Breast epithelium (tissue), 4 donors: ENCODE measurements around the gene CNTNAP2. TPM values are rescaled to one million over a fixed set of nuclear protein-coding genes. Genes with fewer than 3 reads are reported as not detected.

Experiments used
- DNase-seq, 2 donors: peaks; one replicate each; pipeline ENCODE4 v3.0.0-alpha.2; 2019; ENCODE audit warnings: low spot score in 2 of 2
- H3K27ac ChIP-seq, 2 donors: fragments of 200-600 bp; sonication (generic) in 1 of 2; one replicate each; pipeline ENCODE4 v1.5.1; 2016 to 2019; ENCODE audit warnings: mild to moderate bottlenecking in 1 of 2
- H3K27me3 ChIP-seq, 2 donors: fragments of 200-600 bp; sonication (generic) in 1 of 2; one replicate each; pipeline versions ENCODE4 v1.5.1 to v1.6.0; 2017 to 2019; ENCODE audit warnings: control low read depth in 1 of 2, mild to moderate bottlenecking in 1 of 2
- H3K36me3 ChIP-seq: fragments of 200-600 bp; one replicate; pipeline ENCODE4 v1.5.1; 2019
- H3K4me1 ChIP-seq, 2 donors: fragments of 200-600 bp; sonication (generic); one replicate each; pipeline ENCODE4 v1.5.1; 2016 to 2019; ENCODE audit warnings: control low read depth in 1 of 2
- H3K4me3 ChIP-seq, 3 donors: fragments of 200-600 bp; sonication (generic); 1 replicate in 2 of 3; 2 replicates in 1 of 3; pipeline ENCODE4 v1.5.1; 2016 to 2019; ENCODE audit warnings: mild to moderate bottlenecking in 3 of 3, moderate library complexity in 2 of 3
- H3K9me3 ChIP-seq, 2 donors: fragments of 200-600 bp; sonication (generic) in 1 of 2; one replicate each; pipeline ENCODE4 v1.5.1; 2016 to 2019; ENCODE audit warnings: control low read depth in 1 of 2
- CTCF ChIP-seq, 3 donors: fragments of 450-650 bp; IDR thresholded peaks; one replicate each; pipeline ENCODE4 v1.5.1; 2016 to 2017; ENCODE audit warnings: antibody characterized with exemption in 3 of 3, mild to moderate bottlenecking in 3 of 3, moderate library complexity in 3 of 3
- POLR2A ChIP-seq: fragments of 450-650 bp; IDR thresholded peaks from one replicate; pipeline ENCODE4 v1.6.1; 2016; ENCODE audit warnings: antibody characterized with exemption, mild to moderate bottlenecking, moderate library complexity
- POLR2AphosphoS5 ChIP-seq, 3 donors: sonication (generic); formaldehyde crosslinking; IDR thresholded peaks; one replicate each; pipeline ENCODE4 v1.6.1; 2017; ENCODE audit warnings: antibody characterized with exemption in 3 of 3
- intact Hi-C: fragments of 100-400 bp; cut with DNase I; formaldehyde crosslinking; loops from one replicate; pipeline ENCODE4 v1.15.1; 2023; ENCODE audit warnings: low total_unique reads
- total RNA-seq, 3 donors: library from RNA; depleted of rRNA; stranded (reverse); fragments of >200 nt; gene quantifications; one replicate each; pipeline ENCODE4 v1.1.0, GENCODE V29; 2016

The CNTNAP2 gene
- total RNA-seq, 3 donors from 2014 or later = 0.29 to 0.66 TPM; not detected in 1

DNA sequence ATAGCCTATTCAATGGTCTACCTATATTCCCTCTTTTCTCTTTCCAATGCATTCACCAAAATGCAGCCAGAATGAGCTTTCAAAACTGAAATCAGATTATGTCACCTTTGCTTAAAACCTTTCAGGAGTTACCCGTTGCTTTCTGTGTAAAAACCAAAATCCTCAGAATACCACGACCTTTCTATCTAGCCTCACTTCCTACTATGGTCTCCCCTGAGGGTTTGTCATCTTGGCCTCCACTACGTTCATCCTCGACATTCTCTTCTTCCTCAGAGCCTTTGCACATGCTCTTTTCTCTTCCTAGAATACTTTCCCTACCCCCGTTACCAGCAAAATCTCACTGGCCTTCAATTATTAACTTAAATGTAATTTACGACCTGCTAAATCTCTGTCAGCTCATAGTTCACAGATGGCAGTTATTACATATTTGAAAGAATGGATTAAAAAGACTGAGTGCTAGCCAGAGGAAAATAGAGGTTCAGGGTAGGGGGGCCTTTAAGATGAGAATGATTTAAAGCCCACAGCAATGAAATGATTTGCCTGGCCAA, 2093.1 kb downstream of the CNTNAP2 start:
- H3K27ac ChIP-seq = no peak overlapping the region
- no peak for TF ChIP-seq CTCF (IDR thresholded peaks at IDR 0.05)
- TF ChIP-seq POLR2A = no peak
- TF ChIP-seq POLR2AphosphoS5 (IDR thresholded peaks at IDR 0.05) = no peak
- no peaks in the 10 kb centered on the region for H3K9me3 ChIP-seq
- no peaks in the 10 kb centered on the region for H3K4me1 ChIP-seq
- no peak for DNase-seq
- no peaks in the 10 kb centered on the region for H3K27me3 ChIP-seq
- intact Hi-C loops = no loop called here
- H3K4me3 ChIP-seq = no peak overlapping the region
- no peaks in the 10 kb centered on the region for H3K36me3 ChIP-seq

DNA sequence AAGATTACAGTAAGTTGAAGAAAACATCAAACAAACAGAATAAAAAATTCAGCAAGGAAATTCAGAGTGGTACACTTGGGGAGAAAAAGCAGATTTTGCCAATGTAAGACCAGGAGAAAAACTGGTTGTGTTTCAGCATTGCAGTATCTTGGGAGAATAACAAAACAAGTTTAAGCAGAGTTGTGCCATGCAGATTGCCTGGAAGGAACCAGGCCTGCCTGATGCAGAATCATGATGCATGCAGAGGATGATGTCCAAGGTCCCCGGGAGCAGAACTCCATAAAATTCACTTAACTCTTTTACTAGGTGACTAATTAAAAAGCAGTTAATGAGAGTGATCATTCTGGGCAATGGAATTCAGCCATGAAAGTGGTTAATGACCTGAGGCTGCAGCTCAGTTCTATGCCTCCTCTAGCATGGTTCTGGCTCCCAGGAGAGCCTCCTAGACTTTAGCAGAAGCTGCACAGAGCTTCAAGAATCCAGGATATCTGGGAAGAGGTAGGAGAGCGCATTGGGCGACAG, 2094.3 kb downstream of the CNTNAP2 start:
- Histone ChIP-seq H3K4me1 (no peaks in the 10 kb centered on the region), H3K27me3 (no peaks in the 10 kb centered on the region), H3K27ac (no peak overlapping the region), H3K9me3 (no peaks in the 10 kb centered on the region), H3K4me3 (no peak overlapping the region), H3K36me3 (no peaks in the 10 kb centered on the region)
- DNase-seq = no peak
- intact Hi-C loops = no loop called here
- TF ChIP-seq CTCF (IDR thresholded peaks at IDR 0.05) = no peak
- TF ChIP-seq POLR2AphosphoS5 (IDR thresholded peaks at IDR 0.05) = no peak
- TF ChIP-seq POLR2A = no peak

DNA sequence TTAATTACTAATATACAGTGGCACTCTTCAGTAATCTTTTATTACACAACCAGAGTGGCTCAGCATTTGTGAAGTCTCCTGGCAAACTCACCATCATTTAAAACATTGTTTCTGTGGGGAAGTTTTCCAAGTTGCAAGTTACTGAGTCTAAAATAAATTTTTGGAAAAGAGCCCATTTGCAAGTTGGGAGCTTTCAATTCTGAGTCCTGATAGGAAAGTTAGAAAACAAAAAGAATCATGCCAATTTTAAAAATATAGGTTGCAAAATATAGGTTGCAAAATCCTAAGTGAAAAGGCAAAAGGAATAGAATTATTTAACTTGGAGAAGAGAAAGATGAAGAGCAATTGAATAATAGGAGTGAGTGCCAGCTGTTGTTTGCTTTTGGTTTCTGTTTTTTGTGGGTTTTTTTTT, 2095.1 kb downstream of the CNTNAP2 start:
- Histone ChIP-seq H3K9me3 (no peaks in the 10 kb centered on the region), H3K4me1 (no peaks in the 10 kb centered on the region), H3K36me3 (no peaks in the 10 kb centered on the region), H3K27ac (no peak overlapping the region), H3K4me3 (no peak overlapping the region), H3K27me3 (no peaks in the 10 kb centered on the region)
- TF ChIP-seq POLR2A = no peak
- DNase-seq = no peak
- intact Hi-C loops = no loop called here

DNA sequence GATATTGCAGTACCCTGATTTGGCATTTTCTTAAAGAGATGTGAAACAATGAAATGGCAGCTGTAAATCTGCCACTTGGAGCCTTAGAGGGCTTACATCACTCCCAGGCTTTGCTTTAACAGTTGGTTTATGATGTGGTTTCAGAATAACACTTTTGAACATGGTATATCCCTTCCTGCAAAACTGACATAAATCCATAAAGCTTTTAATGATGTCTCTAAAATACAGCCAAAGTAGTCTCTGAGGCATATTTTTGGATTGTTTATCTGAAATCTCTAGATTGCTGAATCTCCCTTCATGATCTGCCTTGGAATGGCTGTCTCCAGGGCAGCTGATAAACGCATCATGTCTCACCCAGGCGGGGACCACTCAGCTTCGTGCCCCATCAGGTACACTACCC, 2096.1 kb downstream of the CNTNAP2 start:
- no peaks in the 10 kb centered on the region for H3K36me3 ChIP-seq
- H3K4me3 ChIP-seq = no peak overlapping the region
- H3K27me3 ChIP-seq = no peaks in the 10 kb centered on the region
- H3K4me1 ChIP-seq = no peaks in the 10 kb centered on the region
- H3K9me3 ChIP-seq = no peaks in the 10 kb centered on the region
- TF ChIP-seq POLR2AphosphoS5 (IDR thresholded peaks at IDR 0.05) = no peak
- TF ChIP-seq POLR2A = no peak
- no peak for TF ChIP-seq CTCF (IDR thresholded peaks at IDR 0.05)
- intact Hi-C loops = no loop called here
- no peak for DNase-seq
- no peak overlapping the region for H3K27ac ChIP-seq

DNA sequence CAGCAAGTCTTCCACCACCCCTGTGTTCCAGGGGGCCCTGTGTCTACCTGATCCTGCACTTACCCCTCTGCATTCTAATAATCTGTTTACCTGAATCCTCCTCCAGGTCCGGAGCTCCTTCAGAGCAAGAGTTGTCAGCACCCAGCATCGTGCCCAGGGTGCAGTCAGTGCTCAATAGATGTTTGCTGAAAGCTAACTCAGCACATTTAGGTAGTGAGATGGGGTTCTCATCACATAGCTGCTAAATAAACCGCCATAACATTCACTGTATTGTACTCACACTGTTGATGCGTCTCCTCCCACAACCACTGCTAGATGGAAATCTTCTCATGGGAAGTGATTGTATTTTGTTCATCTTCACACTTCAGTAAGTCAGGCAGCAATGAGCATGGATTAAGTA, 2097.5 kb downstream of the CNTNAP2 start:
- no peak for DNase-seq
- Histone ChIP-seq H3K27me3 (no peaks in the 10 kb centered on the region), H3K36me3 (no peaks in the 10 kb centered on the region), H3K4me3 (no peak overlapping the region), H3K4me1 (no peaks in the 10 kb centered on the region), H3K27ac (no peak overlapping the region), H3K9me3 (no peaks in the 10 kb centered on the region)
- TF ChIP-seq POLR2AphosphoS5 (IDR thresholded peaks at IDR 0.05) (no peak), POLR2A (no peak), CTCF (IDR thresholded peaks at IDR 0.05) (no peak)
- intact Hi-C loops = no loop called here

- Histone ChIP-seq H3K9me3 (no peaks in the 10 kb centered on the region), H3K36me3 (no peaks in the 10 kb centered on the region), H3K27ac (no peak overlapping the region), H3K4me1 (no peaks in the 10 kb centered on the region), H3K27me3 (no peaks in the 10 kb centered on the region), H3K4me3 (no peak overlapping the region)
- intact Hi-C loops = no loop called here
- TF ChIP-seq POLR2A (no peak), CTCF (IDR thresholded peaks at IDR 0.05) (no peak), POLR2AphosphoS5 (IDR thresholded peaks at IDR 0.05) (no peak)
- DNase-seq = no peak
These were observed 2102.0 kb downstream of the CNTNAP2 start for GRCh38 chr7:148218603-148219002.
